Astrocyte of the spinal cord (primary cell): ENCODE measurements around the gene ZNF786.

Experiments used
- DNase-seq: peaks from one replicate; pipeline ENCODE4 v3.0.0; 2011; ENCODE audit warnings: low read depth, low spot score
- H3K4me3 ChIP-seq: 2 replicates; pipeline ENCODE4 v1.5.1; 2011; ENCODE audit warnings: low read depth, mild to moderate bottlenecking, low read length, moderate library complexity
- CTCF ChIP-seq: IDR thresholded peaks from 2 replicates; pipeline ENCODE4 v1.5.1; 2012; ENCODE audit warnings: low read depth, mild to moderate bottlenecking, low read length, inconsistent platforms
- in situ Hi-C: cut with HindIII; loops from 2 replicates; pipeline ENCODE4 v1.10.0; 2017; ENCODE audit warnings: low sequenced_read_pairs

The ZNF786 gene

GRCh38 chr7:149085866-149086265, 4.7 kb downstream of the ZNF786 start:
- no peak for TF ChIP-seq CTCF
- DNase-seq = no peak
- in situ Hi-C loops = no loop called here

GRCh38 chr7:149084407-149084806, 6.1 kb downstream of the ZNF786 start:
- in situ Hi-C loops = no loop called here
- no peak overlapping the region for H3K4me3 ChIP-seq
- DNase-seq = no peak
- no peak for TF ChIP-seq CTCF

More at GRCh38 chr7:149085866-149086265, 4.7 kb downstream of the ZNF786 start:
- no peak overlapping the region for H3K4me3 ChIP-seq

GRCh38 chr7:149081914-149082313, 8.6 kb downstream of the ZNF786 start:
- no peak overlapping the region for H3K4me3 ChIP-seq
- in situ Hi-C loops = no loop called here
- DNase-seq = no peak
- TF ChIP-seq CTCF = no peak

GRCh38 chr7:149077594-149077993, 12.9 kb downstream of the ZNF786 start:
- no peak for TF ChIP-seq CTCF
- no peak for DNase-seq
- H3K4me3 ChIP-seq = no peak overlapping the region
- in situ Hi-C loops = no loop called here

GRCh38 chr7:149075286-149075685, 15.2 kb downstream of the ZNF786 start:
- H3K4me3 ChIP-seq = no peak overlapping the region
- no peak for DNase-seq
- in situ Hi-C loops = no loop called here
- no peak for TF ChIP-seq CTCF

- no peak overlapping the region for H3K4me3 ChIP-seq
- in situ Hi-C loops = no loop called here
- no peak for DNase-seq
- TF ChIP-seq CTCF = no peak
Observed at GRCh38 chr7:149074116-149074885, 16.2 kb downstream of the ZNF786 start.
